HepG2 (cell line): Measurements from ENCODE around the gene FBXO5. TPM values are rescaled to one million over a fixed set of nuclear protein-coding genes. Genes with fewer than 3 reads are reported as not detected.

Source experiments
- CBX5 ChIP-seq: sonication (generic); formaldehyde crosslinking; IDR thresholded peaks from 2 replicates; pipeline ENCODE4 v1.4.0; 2020; ENCODE audit warnings: missing genetic modification reagents, borderline replicate concordance
- ETV5 ChIP-seq: IDR thresholded peaks from 2 replicates; pipeline ENCODE4 v1.6.1; 2018; ENCODE audit warnings: missing biosample characterization, missing genetic modification reagents, inconsistent platforms, borderline replicate concordance
- EZH2 ChIP-seq: conservative IDR thresholded peaks from 2 replicates; pipeline ENCODE4 v1.6.1; 2012; ENCODE audit warnings: mild to moderate bottlenecking, low read depth, low read length, moderate library complexity
- FOSL2 ChIP-seq: sonication (generic); formaldehyde crosslinking; IDR thresholded peaks from 2 replicates; pipeline ENCODE4 v1.4.0; 2020; ENCODE audit warnings: missing genetic modification reagents
- HDAC1 ChIP-seq: sonication (generic); formaldehyde crosslinking; IDR thresholded peaks from 2 replicates; pipeline ENCODE4 v1.5.1; 2020; ENCODE audit warnings: mild to moderate bottlenecking, missing genetic modification reagents
- HNF1B ChIP-seq: sonication (generic); formaldehyde crosslinking; IDR thresholded peaks from 2 replicates; pipeline ENCODE4 v1.5.1; 2020; ENCODE audit warnings: mild to moderate bottlenecking, moderate library complexity, missing genetic modification reagents
- HNRNPLL ChIP-seq: fragments of 200-400 bp; formaldehyde crosslinking; IDR thresholded peaks from 2 replicates; pipeline ENCODE4 v1.6.1; 2017; ENCODE audit warnings: mild to moderate bottlenecking, low read depth, low read length; ENCODE audit not compliant: poor library complexity, severe bottlenecking
- IRX3 ChIP-seq: sonication (generic); formaldehyde crosslinking; IDR thresholded peaks from 2 replicates; pipeline ENCODE4 v1.8.1; 2023; ENCODE audit warnings: mild to moderate bottlenecking, low read depth, missing genetic modification reagents, borderline replicate concordance
- JDP2 ChIP-seq: sonication (generic); formaldehyde crosslinking; IDR thresholded peaks from 2 replicates; pipeline ENCODE4 v1.8.1; 2022; ENCODE audit warnings: missing genetic modification reagents, borderline replicate concordance
- MEIS1 ChIP-seq: sonication (generic); formaldehyde crosslinking; IDR thresholded peaks from 2 replicates; pipeline ENCODE4 v1.9.0; 2021; ENCODE audit warnings: mild to moderate bottlenecking, missing genetic modification reagents, moderate library complexity, borderline replicate concordance
- MXD1 ChIP-seq: sonication (generic); formaldehyde crosslinking; IDR thresholded peaks from 2 replicates; pipeline ENCODE4 v1.4.0; 2020; ENCODE audit warnings: mild to moderate bottlenecking, missing genetic modification reagents
- PHF5A ChIP-seq: IDR thresholded peaks from one replicate; pipeline ENCODE4 v1.6.1; 2018; ENCODE audit warnings: low read depth, missing genetic modification reagents; ENCODE audit not compliant: unreplicated experiment
- PPARG ChIP-seq: conservative IDR thresholded peaks from 2 replicates; pipeline ENCODE4 v1.6.1; 2016; ENCODE audit warnings: missing biosample characterization, missing genetic modification reagents
- SMAD1 ChIP-seq: sonication (generic); formaldehyde crosslinking; IDR thresholded peaks from 2 replicates; pipeline ENCODE4 v1.4.0; 2020; ENCODE audit warnings: missing genetic modification reagents, low read depth, mild to moderate bottlenecking, borderline replicate concordance
- SMC3 ChIP-seq: IDR thresholded peaks from 2 replicates; pipeline ENCODE4 v1.6.1; 2011; ENCODE audit warnings: low read length, improper control_type of control experiment
- SRF ChIP-seq: IDR thresholded peaks from 2 replicates; pipeline ENCODE4 v1.6.1; 2011; ENCODE audit warnings: mild to moderate bottlenecking, low read depth, low read length, moderate library complexity
- XBP1 ChIP-seq: sonication (generic); formaldehyde crosslinking; IDR thresholded peaks from 2 replicates; pipeline ENCODE4 v1.5.0; 2020; ENCODE audit warnings: missing genetic modification reagents
- YY1 ChIP-seq: IDR thresholded peaks from 2 replicates; pipeline ENCODE4 v1.6.1; 2011; ENCODE audit warnings: low read length, low read depth, moderate library complexity, mild to moderate bottlenecking; ENCODE audit not compliant: insufficient read depth, insufficient replicate concordance
- ZNF124 ChIP-seq: sonication (generic); formaldehyde crosslinking; IDR thresholded peaks from 2 replicates; pipeline ENCODE4 v1.4.0; 2020; ENCODE audit warnings: missing genetic modification reagents
- ZNF232 ChIP-seq: sonication (generic); formaldehyde crosslinking; IDR thresholded peaks from 2 replicates; pipeline ENCODE4 v1.4.0; 2020; ENCODE audit warnings: missing genetic modification reagents, borderline replicate concordance
- ZNF33A ChIP-seq: sonication (generic); formaldehyde crosslinking; IDR thresholded peaks from 2 replicates; pipeline ENCODE4 v1.5.1; 2020; ENCODE audit warnings: missing genetic modification reagents, mild to moderate bottlenecking, moderate library complexity, borderline replicate concordance
- ZNF460 ChIP-seq: sonication (generic); formaldehyde crosslinking; IDR thresholded peaks from 2 replicates; pipeline ENCODE4 v1.5.1; 2020; ENCODE audit warnings: missing genetic modification reagents, mild to moderate bottlenecking, borderline replicate concordance
- polyA plus RNA-seq, 8 experiments: library from polyadenylated mRNA; depleted of rRNA in 3 of 8; stranded (reverse) in 7 of 8; unstranded in 1 of 8; fragments of >200 nt; fragmentation: Illumina TruSeq in 4 of 8; extraction: Trizol in 4 of 8; gene quantifications; 2 replicates each; pipeline versions ENCODE4 v1.2.1 to v1.2.3, GENCODE V29; 2011 to 2016; ENCODE audit warnings: low read depth in 4 of 8, missing spikeins in 1 of 8, mixed read lengths in 1 of 8; ENCODE audit not compliant: insufficient read depth in 1 of 8
- total RNA-seq, 5 experiments: library from RNA; depleted of rRNA; stranded (reverse); fragments of >200 nt; fragmentation: Illumina TruSeq; extraction: Trizol; gene quantifications; 2 replicates each; pipeline ENCODE4 v1.2.3, GENCODE V29; 2016; ENCODE audit warnings: low read depth in 1 of 5
- TF ChIP-seq, protein P1 (sequence below): sonication (generic); formaldehyde crosslinking; IDR thresholded peaks from 2 replicates; pipeline ENCODE4 v1.5.0; 2020; ENCODE audit warnings: mild to moderate bottlenecking, missing genetic modification reagents, borderline replicate concordance

Gene FBXO5
- total and polyA plus RNA-seq, 2 of the 13 experiments (the other 11 are each of a cell fraction or from before 2014, with no cell fraction given): 15.8 to 41.5 TPM

DNA sequence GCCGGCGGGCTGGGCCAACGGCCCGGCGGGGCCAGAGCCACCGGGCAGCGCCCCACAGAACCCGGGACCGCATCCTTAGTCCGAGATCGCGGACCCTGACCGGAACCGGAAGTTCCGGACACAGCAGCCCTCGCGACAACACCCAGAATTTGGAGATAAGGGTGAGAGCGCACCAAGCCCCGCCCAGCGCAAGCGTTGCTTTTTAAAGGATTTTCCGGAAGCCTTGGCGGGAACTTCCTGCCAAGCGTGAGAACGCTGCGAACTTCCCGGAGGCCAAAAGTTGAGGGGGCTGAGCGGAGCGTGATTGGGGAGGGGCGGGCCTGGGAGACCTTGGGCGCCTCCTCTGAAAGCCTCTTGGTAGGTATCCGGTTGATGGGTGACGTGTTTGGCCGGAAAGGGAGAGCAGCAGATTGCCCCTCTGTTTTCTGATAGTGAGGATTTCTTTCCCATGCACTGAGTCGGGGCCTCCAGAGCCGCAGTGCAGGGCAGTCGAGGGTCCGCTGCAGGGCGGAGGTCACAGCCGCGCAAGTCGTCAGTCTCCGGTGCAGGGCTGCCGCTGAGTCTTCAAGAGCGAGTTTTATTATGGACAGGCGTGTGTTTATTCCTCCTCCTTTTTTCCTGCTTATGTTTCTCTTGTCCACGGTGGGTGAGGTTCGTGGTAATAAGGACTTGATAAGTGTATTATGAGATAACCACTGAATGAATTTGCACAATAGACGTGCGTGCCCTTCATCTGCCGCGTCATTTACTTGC lies 19.9 kb upstream of the FBXO5 start, which contains the start of gene MTRF1L (continued):
- TF ChIP-seq, protein P1, sequence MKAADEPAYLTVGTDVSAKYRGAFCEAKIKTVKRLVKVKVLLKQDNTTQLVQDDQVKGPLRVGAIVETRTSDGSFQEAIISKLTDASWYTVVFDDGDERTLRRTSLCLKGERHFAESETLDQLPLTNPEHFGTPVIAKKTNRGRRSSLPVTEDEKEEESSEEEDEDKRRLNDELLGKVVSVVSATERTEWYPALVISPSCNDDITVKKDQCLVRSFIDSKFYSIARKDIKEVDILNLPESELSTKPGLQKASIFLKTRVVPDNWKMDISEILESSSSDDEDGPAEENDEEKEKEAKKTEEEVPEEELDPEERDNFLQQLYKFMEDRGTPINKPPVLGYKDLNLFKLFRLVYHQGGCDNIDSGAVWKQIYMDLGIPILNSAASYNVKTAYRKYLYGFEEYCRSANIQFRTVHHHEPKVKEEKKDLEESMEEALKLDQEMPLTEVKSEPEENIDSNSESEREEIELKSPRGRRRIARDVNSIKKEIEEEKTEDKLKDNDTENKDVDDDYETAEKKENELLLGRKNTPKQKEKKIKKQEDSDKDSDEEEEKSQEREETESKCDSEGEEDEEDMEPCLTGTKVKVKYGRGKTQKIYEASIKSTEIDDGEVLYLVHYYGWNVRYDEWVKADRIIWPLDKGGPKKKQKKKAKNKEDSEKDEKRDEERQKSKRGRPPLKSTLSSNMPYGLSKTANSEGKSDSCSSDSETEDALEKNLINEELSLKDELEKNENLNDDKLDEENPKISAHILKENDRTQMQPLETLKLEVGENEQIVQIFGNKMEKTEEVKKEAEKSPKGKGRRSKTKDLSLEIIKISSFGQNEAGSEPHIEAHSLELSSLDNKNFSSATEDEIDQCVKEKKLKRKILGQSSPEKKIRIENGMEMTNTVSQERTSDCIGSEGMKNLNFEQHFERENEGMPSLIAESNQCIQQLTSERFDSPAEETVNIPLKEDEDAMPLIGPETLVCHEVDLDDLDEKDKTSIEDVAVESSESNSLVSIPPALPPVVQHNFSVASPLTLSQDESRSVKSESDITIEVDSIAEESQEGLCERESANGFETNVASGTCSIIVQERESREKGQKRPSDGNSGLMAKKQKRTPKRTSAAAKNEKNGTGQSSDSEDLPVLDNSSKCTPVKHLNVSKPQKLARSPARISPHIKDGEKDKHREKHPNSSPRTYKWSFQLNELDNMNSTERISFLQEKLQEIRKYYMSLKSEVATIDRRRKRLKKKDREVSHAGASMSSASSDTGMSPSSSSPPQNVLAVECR (CRISPR knock-in tag): peak; percentile 81
- no peak for TF ChIP-seq MXD1 (CRISPR knock-in tag)
- peak; percentile 97 for TF ChIP-seq HNRNPLL
- no peak; the same call in 1 of the 2 replicates for TF ChIP-seq ZNF460
- no peak for TF ChIP-seq MEIS1 (CRISPR knock-in tag)
- TF ChIP-seq SRF: peak; percentile 85
- TF ChIP-seq ZNF232: peak; percentile 64; the same call in 1 of the 2 replicates
- TF ChIP-seq IRX3 (CRISPR knock-in tag): peak; percentile 63; the same call in 1 of the 2 replicates
- TF ChIP-seq XBP1 (CRISPR knock-in tag): no peak
- TF ChIP-seq PPARG (CRISPR knock-in tag): peak; percentile 35; the same call in 1 of the 2 replicates
- TF ChIP-seq YY1: no peak
- TF ChIP-seq CBX5: peak; percentile 62; the same call in 1 of the 2 replicates
- TF ChIP-seq ZNF124 (CRISPR knock-in tag): no peak
- no peak for TF ChIP-seq ZNF33A (CRISPR knock-in tag)
- TF ChIP-seq SMC3: no peak
- peak; percentile 72 for TF ChIP-seq HDAC1 (CRISPR knock-in tag)
- TF ChIP-seq SMAD1 (CRISPR knock-in tag): peak; percentile 62; the same call in 1 of the 2 replicates
- peak; percentile 82; the same call in 1 of the 2 replicates for TF ChIP-seq HNF1B (CRISPR knock-in tag)
- peak; percentile 87 for TF ChIP-seq ETV5 (CRISPR knock-in tag)
- TF ChIP-seq FOSL2 (CRISPR knock-in tag): no peak; the same call in 1 of the 2 replicates
- peak; percentile 63 for TF ChIP-seq PHF5A (CRISPR knock-in tag)
- no peak for TF ChIP-seq EZH2
- TF ChIP-seq JDP2: no peak
